HCT116 (cell line): ENCODE results near the gene EVL.

Source experiments
- CBX3 ChIP-seq: IDR thresholded peaks from 2 replicates; pipeline ENCODE4 v1.6.1; 2012; ENCODE audit warnings: low read depth
- EZH2 ChIP-seq: fragments of 200-600 bp; sonication (generic); IDR thresholded peaks from 2 replicates; pipeline ENCODE4 v1.6.1; 2017; ENCODE audit warnings: antibody characterized with exemption, mixed run types
- EZH2phosphoT487 ChIP-seq: fragments of 200-600 bp; IDR thresholded peaks from 2 replicates; pipeline ENCODE4 v1.6.1; 2018; ENCODE audit warnings: antibody characterized with exemption, borderline replicate concordance
- FOSL1 ChIP-seq: IDR thresholded peaks from 2 replicates; pipeline ENCODE4 v1.6.1; 2012; ENCODE audit warnings: low read depth
- JUND ChIP-seq: IDR thresholded peaks from 2 replicates; pipeline ENCODE4 v1.6.1; 2012
- POLR2A ChIP-seq: IDR thresholded peaks from 2 replicates; pipeline ENCODE4 v1.7.0; 2011; ENCODE audit warnings: borderline replicate concordance; ENCODE audit not compliant: insufficient read depth, insufficient read length; ENCODE audit errors: extremely low read depth
- POLR2AphosphoS5 ChIP-seq: IDR thresholded peaks from 2 replicates; pipeline ENCODE4 v1.6.1; 2011; ENCODE audit warnings: mild to moderate bottlenecking, low read depth, low read length, moderate library complexity
- RAD21 ChIP-seq: IDR thresholded peaks from 2 replicates; pipeline ENCODE4 v1.6.1; 2012; ENCODE audit warnings: low read depth, mild to moderate bottlenecking
- SIN3A ChIP-seq: IDR thresholded peaks from 2 replicates; pipeline ENCODE4 v1.6.1; 2012; ENCODE audit warnings: low read depth
- YY1 ChIP-seq: IDR thresholded peaks from 2 replicates; pipeline ENCODE4 v1.6.1; 2011; ENCODE audit warnings: low read length, low read depth, moderate library complexity, mild to moderate bottlenecking; ENCODE audit not compliant: insufficient replicate concordance; ENCODE audit errors: extremely low read depth
- ZFX ChIP-seq: fragments of 450-650 bp; IDR thresholded peaks from 2 replicates; pipeline ENCODE4 v1.6.1; 2017
- TF ChIP-seq, protein P1 (sequence below), 3 experiments: fragments of 200-600 bp in 1 of 3; sonication (generic) in 1 of 3; IDR thresholded peaks in 2 of 3; conservative IDR thresholded peaks in 1 of 3; 2 replicates each; pipeline ENCODE4 v1.5.1; 2012 to 2017; ENCODE audit warnings: low read depth in 2 of 3, low read length in 2 of 3, antibody characterized with exemption in 1 of 3, borderline replicate concordance in 1 of 3, control low read depth in 1 of 3, mild to moderate bottlenecking in 1 of 3, mixed read lengths in 1 of 3, mixed run types in 1 of 3, moderate library complexity in 1 of 3; ENCODE audit not compliant: insufficient read depth in 1 of 3
- TF ChIP-seq, protein P2 (sequence below): IDR thresholded peaks from 2 replicates; pipeline ENCODE4 v1.6.1; 2012
- TF ChIP-seq, protein P3 (sequence below): IDR thresholded peaks from 2 replicates; pipeline ENCODE4 v1.6.1; 2012; ENCODE audit warnings: low read depth

DNA sequence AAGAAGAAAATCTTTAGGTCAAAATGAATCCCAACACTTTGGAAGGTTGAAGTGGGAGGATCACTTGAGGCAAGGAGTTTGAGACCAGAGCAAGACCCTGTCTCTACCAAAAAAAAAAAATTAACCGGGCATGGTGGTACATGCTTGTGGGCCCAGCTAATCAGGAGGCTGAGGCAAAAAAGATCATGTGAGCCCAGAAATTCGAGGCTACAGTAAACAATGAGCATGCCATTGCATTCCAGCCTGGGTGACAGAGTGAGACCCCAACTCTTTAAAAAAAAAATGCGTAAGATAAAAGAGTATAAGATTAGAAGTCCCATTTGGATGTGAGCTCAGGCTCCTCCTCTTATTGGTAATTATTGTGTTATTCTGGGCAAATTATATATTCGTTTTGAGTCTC, 30.8 kb upstream of the EVL start:
- TF ChIP-seq SIN3A (no peak), YY1 (no peak), RAD21 (no peak), POLR2A (no peak), EZH2 (no peak), FOSL1 (no peak), POLR2AphosphoS5 (no peak), CBX3 (no peak), JUND (no peak), ZFX (no peak), EZH2phosphoT487 (no peak)
- TF ChIP-seq, protein P1, sequence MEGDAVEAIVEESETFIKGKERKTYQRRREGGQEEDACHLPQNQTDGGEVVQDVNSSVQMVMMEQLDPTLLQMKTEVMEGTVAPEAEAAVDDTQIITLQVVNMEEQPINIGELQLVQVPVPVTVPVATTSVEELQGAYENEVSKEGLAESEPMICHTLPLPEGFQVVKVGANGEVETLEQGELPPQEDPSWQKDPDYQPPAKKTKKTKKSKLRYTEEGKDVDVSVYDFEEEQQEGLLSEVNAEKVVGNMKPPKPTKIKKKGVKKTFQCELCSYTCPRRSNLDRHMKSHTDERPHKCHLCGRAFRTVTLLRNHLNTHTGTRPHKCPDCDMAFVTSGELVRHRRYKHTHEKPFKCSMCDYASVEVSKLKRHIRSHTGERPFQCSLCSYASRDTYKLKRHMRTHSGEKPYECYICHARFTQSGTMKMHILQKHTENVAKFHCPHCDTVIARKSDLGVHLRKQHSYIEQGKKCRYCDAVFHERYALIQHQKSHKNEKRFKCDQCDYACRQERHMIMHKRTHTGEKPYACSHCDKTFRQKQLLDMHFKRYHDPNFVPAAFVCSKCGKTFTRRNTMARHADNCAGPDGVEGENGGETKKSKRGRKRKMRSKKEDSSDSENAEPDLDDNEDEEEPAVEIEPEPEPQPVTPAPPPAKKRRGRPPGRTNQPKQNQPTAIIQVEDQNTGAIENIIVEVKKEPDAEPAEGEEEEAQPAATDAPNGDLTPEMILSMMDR (IDR thresholded peaks at IDR 0.05 in 2 of 3, conservative IDR thresholded peaks at IDR 0.05 in 1 of 3; ENCODE audit: borderline replicate concordance in 1 of 3, insufficient read depth in 1 of 3, low read depth in 2 of 3, low read length in 2 of 3) = no peak
- TF ChIP-seq, protein P2, sequence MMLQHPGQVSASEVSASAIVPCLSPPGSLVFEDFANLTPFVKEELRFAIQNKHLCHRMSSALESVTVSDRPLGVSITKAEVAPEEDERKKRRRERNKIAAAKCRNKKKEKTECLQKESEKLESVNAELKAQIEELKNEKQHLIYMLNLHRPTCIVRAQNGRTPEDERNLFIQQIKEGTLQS = no peak
- TF ChIP-seq, protein P3, sequence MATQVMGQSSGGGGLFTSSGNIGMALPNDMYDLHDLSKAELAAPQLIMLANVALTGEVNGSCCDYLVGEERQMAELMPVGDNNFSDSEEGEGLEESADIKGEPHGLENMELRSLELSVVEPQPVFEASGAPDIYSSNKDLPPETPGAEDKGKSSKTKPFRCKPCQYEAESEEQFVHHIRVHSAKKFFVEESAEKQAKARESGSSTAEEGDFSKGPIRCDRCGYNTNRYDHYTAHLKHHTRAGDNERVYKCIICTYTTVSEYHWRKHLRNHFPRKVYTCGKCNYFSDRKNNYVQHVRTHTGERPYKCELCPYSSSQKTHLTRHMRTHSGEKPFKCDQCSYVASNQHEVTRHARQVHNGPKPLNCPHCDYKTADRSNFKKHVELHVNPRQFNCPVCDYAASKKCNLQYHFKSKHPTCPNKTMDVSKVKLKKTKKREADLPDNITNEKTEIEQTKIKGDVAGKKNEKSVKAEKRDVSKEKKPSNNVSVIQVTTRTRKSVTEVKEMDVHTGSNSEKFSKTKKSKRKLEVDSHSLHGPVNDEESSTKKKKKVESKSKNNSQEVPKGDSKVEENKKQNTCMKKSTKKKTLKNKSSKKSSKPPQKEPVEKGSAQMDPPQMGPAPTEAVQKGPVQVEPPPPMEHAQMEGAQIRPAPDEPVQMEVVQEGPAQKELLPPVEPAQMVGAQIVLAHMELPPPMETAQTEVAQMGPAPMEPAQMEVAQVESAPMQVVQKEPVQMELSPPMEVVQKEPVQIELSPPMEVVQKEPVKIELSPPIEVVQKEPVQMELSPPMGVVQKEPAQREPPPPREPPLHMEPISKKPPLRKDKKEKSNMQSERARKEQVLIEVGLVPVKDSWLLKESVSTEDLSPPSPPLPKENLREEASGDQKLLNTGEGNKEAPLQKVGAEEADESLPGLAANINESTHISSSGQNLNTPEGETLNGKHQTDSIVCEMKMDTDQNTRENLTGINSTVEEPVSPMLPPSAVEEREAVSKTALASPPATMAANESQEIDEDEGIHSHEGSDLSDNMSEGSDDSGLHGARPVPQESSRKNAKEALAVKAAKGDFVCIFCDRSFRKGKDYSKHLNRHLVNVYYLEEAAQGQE = no peak
